ENCODE measurements around the gene EFNA3.

GRCh38 chr1:155050560-155051341 lies 27.9 kb upstream of the EFNA3 start, which contains the start of gene ADAM15:
- TF ChIP-seq POLR2AphosphoS5 (IDR thresholded peaks at IDR 0.05; ENCODE audit: low read depth, low read length) (peak; percentile 82), SIN3A (IDR thresholded peaks at IDR 0.05; ENCODE audit: borderline replicate concordance, insufficient read depth, low read length) (peak; percentile 51; the same call in 1 of the 2 replicates)

Data from PFSK-1 (cell line).